GM12878 (cell line): ENCODE measurements around the gene CHMP4A. TPM values are rescaled to one million over a fixed set of nuclear protein-coding genes. Genes with fewer than 3 reads are reported as not detected.
A peak's percentile ranks its signal among the peaks of the same experiment; 100 is the strongest.

Experiments
- ATAC-seq: fragments of 200-7000 bp; cut with Tn5 transposase; 3 replicates; pipeline ENCODE4 v1.9.1; 2020; ENCODE audit warnings: mild to moderate bottlenecking, moderate library complexity
- BruUV-seq: library from RNA; stranded (reverse); fragments of 400-500 nt; replicated peaks from 2 replicates; lab custom pipeline; 2021; lab: Mats Ljungman, UMichigan
- CTCF ChIA-PET: fragments of 300-600 bp; sonication (Branson Sonifier 250); formaldehyde crosslinking; extraction: SDS; loops from one replicate; lab custom pipeline; 2021; ENCODE audit warnings: inconsistent platforms; lab: Yijun Ruan, JAX
- POLR2A ChIA-PET: fragments of 350-600 bp; formaldehyde crosslinking; extraction: SDS; loops from one replicate; lab custom pipeline; 2021; ENCODE audit warnings: inconsistent platforms; lab: Charles Lee
- RAD21 ChIA-PET: fragments of 300-600 bp; sonication (Branson Sonifier 250); formaldehyde crosslinking; loops from one replicate; lab custom pipeline; 2023; ENCODE audit warnings: antibody characterized with exemption; ENCODE audit not compliant: unreplicated experiment; lab: Charles Lee
- SMC1A ChIA-PET: fragments of 300-600 bp; sonication (Branson Sonifier 250); formaldehyde crosslinking; loops from one replicate; lab custom pipeline; 2023; ENCODE audit not compliant: unreplicated experiment, uncharacterized antibody; lab: Charles Lee
- DNase-seq: peaks from one replicate; pipeline ENCODE4 v3.0.0-alpha.2; 2011; ENCODE audit warnings: low read depth, low spot score
- FAIRE-seq: peaks from 3 replicates; lab custom pipeline; 2011; peaks lifted over from hg19 to GRCh38; lab: Jason Lieb, UNC
- H2AFZ ChIP-seq: 2 replicates; pipeline ENCODE4 v1.6.0; 2011; ENCODE audit warnings: low read depth, low read length, control low read depth; ENCODE audit not compliant: control insufficient read depth
- H3K27ac ChIP-seq: 2 replicates; pipeline ENCODE4 v1.5.1; 2011; ENCODE audit warnings: control low read depth; ENCODE audit not compliant: control insufficient read depth, insufficient read depth
- H3K27me3 ChIP-seq, 2 experiments: replicated peaks in 1 of 2; 2 replicates each; pipeline versions ENCODE4 v1.6.0 to v1.6.1; 2011; ENCODE audit warnings: low read length in 1 of 2; ENCODE audit not compliant: control insufficient read depth in 2 of 2, insufficient read depth in 2 of 2
- H3K36me3 ChIP-seq, 2 experiments: 2 replicates each; pipeline ENCODE4 v1.5.1; 2011; ENCODE audit warnings: low read length in 1 of 2; ENCODE audit not compliant: control insufficient read depth in 2 of 2, insufficient read depth in 2 of 2
- H3K4me1 ChIP-seq: 2 replicates; pipeline ENCODE4 v1.6.1; 2011; ENCODE audit warnings: mild to moderate bottlenecking, low read length, moderate library complexity, mixed read lengths; ENCODE audit not compliant: control insufficient read depth, insufficient read depth
- H3K4me2 ChIP-seq: 2 replicates; pipeline ENCODE4 v1.6.0; 2011; ENCODE audit warnings: control low read depth; ENCODE audit not compliant: control insufficient read depth, insufficient read depth
- H3K4me3 ChIP-seq: fragments of 200-600 bp; sonication (generic); 2 replicates; pipeline ENCODE4 v1.5.1; 2016
- H3K79me2 ChIP-seq: 2 replicates; pipeline ENCODE4 v1.6.0; 2011; ENCODE audit warnings: low read length; ENCODE audit not compliant: control insufficient read depth, insufficient read depth
- H3K9ac ChIP-seq: 2 replicates; pipeline ENCODE4 v1.8.0; 2011; ENCODE audit warnings: low read length, control low read depth, mixed read lengths; ENCODE audit not compliant: control insufficient read depth, insufficient read depth
- H3K9me3 ChIP-seq: replicated peaks from 3 replicates; pipeline ENCODE4 v1.5.1; 2011; ENCODE audit warnings: mild to moderate bottlenecking, low read length; ENCODE audit not compliant: control insufficient read depth, insufficient read depth
- H4K20me1 ChIP-seq: 2 replicates; pipeline ENCODE4 v1.6.0; 2011; ENCODE audit not compliant: control insufficient read depth, insufficient read depth
- ATF7 ChIP-seq: fragments of 450-650 bp; IDR thresholded peaks from 2 replicates; pipeline ENCODE4 v1.6.1; 2016; ENCODE audit warnings: low read depth, mild to moderate bottlenecking
- CBX5 ChIP-seq: sonication (generic); IDR thresholded peaks from 2 replicates; pipeline ENCODE4 v1.6.1; 2016; ENCODE audit warnings: low read depth, moderate library complexity, mild to moderate bottlenecking, inconsistent platforms
- E4F1 ChIP-seq: fragments of 450-650 bp; IDR thresholded peaks from 2 replicates; pipeline ENCODE4 v1.6.1; 2018; ENCODE audit warnings: borderline replicate concordance, mild to moderate bottlenecking; ENCODE audit not compliant: partially characterized antibody
- ETV6 ChIP-seq, 2 experiments: fragments of 450-650 bp in 1 of 2; IDR thresholded peaks in 1 of 2; conservative IDR thresholded peaks in 1 of 2; 2 replicates each; pipeline ENCODE4 v1.6.1; 2014; ENCODE audit warnings: antibody characterized with exemption in 1 of 2, borderline replicate concordance in 1 of 2, low read depth in 1 of 2, mild to moderate bottlenecking in 1 of 2, moderate library complexity in 1 of 2
- IRF5 ChIP-seq: fragments of 450-650 bp; IDR thresholded peaks from 2 replicates; pipeline ENCODE4 v1.6.1; 2017; ENCODE audit warnings: borderline replicate concordance
- KAT2A ChIP-seq: conservative IDR thresholded peaks from 2 replicates; pipeline ENCODE4 v1.6.1; 2011; ENCODE audit warnings: low read depth, low read length; ENCODE audit not compliant: control insufficient read depth
- NRF1 ChIP-seq: conservative IDR thresholded peaks from 2 replicates; pipeline ENCODE4 v1.6.1; 2011; ENCODE audit warnings: mild to moderate bottlenecking, low read depth, low read length, improper control_type of control experiment
- RUNX3 ChIP-seq: IDR thresholded peaks from 2 replicates; pipeline ENCODE4 v1.6.1; 2012; ENCODE audit warnings: low read length, inconsistent platforms
- SMAD5 ChIP-seq: IDR thresholded peaks from 2 replicates; pipeline ENCODE4 v1.6.1; 2016; ENCODE audit warnings: antibody characterized with exemption, low read depth
- SREBF1 ChIP-seq: IDR thresholded peaks from 2 replicates; pipeline ENCODE4 v1.6.1; 2012; ENCODE audit warnings: mild to moderate bottlenecking, low read length
- SUZ12 ChIP-seq: fragments of 200-600 bp; sonication (generic); IDR thresholded peaks from one replicate; pipeline ENCODE4 v1.6.1; 2018; ENCODE audit warnings: antibody characterized with exemption, mild to moderate bottlenecking; ENCODE audit not compliant: unreplicated experiment
- TCF7 ChIP-seq: IDR thresholded peaks from 2 replicates; pipeline ENCODE4 v1.6.1; 2014; ENCODE audit warnings: antibody characterized with exemption, borderline replicate concordance
- USF2 ChIP-seq: IDR thresholded peaks from 2 replicates; pipeline ENCODE4 v1.6.1; 2011; ENCODE audit warnings: low read depth, low read length, improper control_type of control experiment, borderline replicate concordance
- ZSCAN29 ChIP-seq: fragments of 450-650 bp; IDR thresholded peaks from 2 replicates; pipeline ENCODE4 v1.6.1; 2017; ENCODE audit warnings: mild to moderate bottlenecking, moderate library complexity
- WGBS: methylation state at CpG from one replicate; pipeline ENCODE4 v1.1.6; 2016; ENCODE audit warnings: low lambda C conversion rate; ENCODE audit not compliant: insufficient replicate concordance, insufficient coverage; ENCODE audit errors: missing lambda C conversion rate; 5-methylcytosine and 5-hydroxymethylcytosine counted together
- in situ Hi-C: fragments of 300-500 bp; cut with MboI; formaldehyde crosslinking; loops from 9 replicates; pipeline ENCODE4 v1.14.3; 2018; ENCODE audit warnings: mixed read lengths
- intact Hi-C: fragments of 100-400 bp; cut with micrococcal nuclease; formaldehyde crosslinking; loops from one replicate; pipeline ENCODE4 v1.14.2; 2022; ENCODE audit not compliant: unreplicated experiment
- polyA plus RNA-seq, 11 experiments: library from polyadenylated mRNA; depleted of rRNA in 4 of 11; unstranded in 6 of 11; stranded (reverse) in 5 of 11; fragments of >200 nt; fragmentation: Nextera tagmentation in 4 of 11; fragmentation: Illumina TruSeq in 1 of 11; extraction: Ambion mirVana in 4 of 11; extraction: Trizol in 1 of 11; gene quantifications; 1 replicate in 1 of 11; 2 replicates in 10 of 11; pipeline versions ENCODE4 v1.2.1 to v1.2.3, GENCODE V29; 2011 to 2016; ENCODE audit warnings: inconsistent platforms in 2 of 11, missing spikeins in 2 of 11, low read depth in 1 of 11
- total RNA-seq, 4 experiments: library from RNA; depleted of rRNA in 3 of 4; stranded (reverse); fragments of >200 nt in 3 of 4; fragmentation: Illumina TruSeq in 1 of 4; extraction: Trizol in 1 of 4; gene quantifications; 2 replicates each; pipeline versions ENCODE4 v1.2.1 to v1.2.3, GENCODE V29; 2013 to 2021

The CHMP4A gene
- total and polyA plus RNA-seq, 10 of the 15 experiments (the other 5 are each of a cell fraction or from before 2014, with no cell fraction given): 35.5 to 151 (median 84.7) TPM

GRCh38 chr14:24233538-24233866, 20.2 kb upstream of the CHMP4A start (continued):
- TF ChIP-seq E4F1: no peak
- no peak for TF ChIP-seq SUZ12
- TF ChIP-seq SREBF1: no peak

- ChIA-PET RAD21 (interaction anchor here (2.3 kb wide), 1 partner anchor 9 kb away, joined by 13 read pairs; the partner anchor contains the start of gene TINF2), CTCF (interaction anchor here (1.1 to 3.0 kb wide), 6 partner anchors 10 to 101 kb away, joined by 3 to 12 read pairs (median 4); partner anchors contain the start of genes CIDEB, MDP1 and TINF2), POLR2A (interaction anchor here (0.6 to 2.1 kb wide), 3 partner anchors 9 to 36 kb away, joined by 3 to 15 read pairs (median 4); partner anchors contain the start of gene TINF2), SMC1A (interaction anchor here (0.9 to 2.8 kb wide), 4 partner anchors 9 to 14 kb away, joined by 4 to 12 read pairs (median 5); partner anchors contain the start of gene TINF2)
- Histone ChIP-seq H3K36me3 (peaks cover 2 to 25% of the 10 kb centered on the region in 2 experiments), H2AFZ (peak within 1 kb of the TSS; percentile 91), H3K79me2 (peaks cover 35% of the 10 kb centered on the region), H3K27me3 (no peaks in the 10 kb centered on the region), H3K4me3 (peak within 1 kb of the TSS; percentile 87), H4K20me1 (no peaks in the 10 kb centered on the region), H3K4me1 (peaks cover 14% of the 10 kb centered on the region), H3K27ac (peak within 1 kb of the TSS; percentile 84), H3K4me2 (peak within 1 kb of the TSS; percentile 97), H3K9me3 (no peaks in the 10 kb centered on the region), H3K9ac (peak within 1 kb of the TSS; percentile 92)
- TSS peak; percentile 79 for BruUV-seq
- in situ Hi-C loops: no loop called here
- FAIRE-seq (peak; percentile 83), DNase-seq (no peak), ATAC-seq (peak; percentile 79)
- intact Hi-C loops: loop anchor here (1.0 kb wide), 2 partner anchors 9 to 20 kb away; partner anchors contain the start of genes CHMP4A and TINF2
- WGBS: under 1% methylated on average over 38 of the region's 38 CpGs
- TF ChIP-seq USF2 (no peak), CBX5 (no peak), TCF7 (no peak), ETV6 (conservative IDR thresholded peaks at IDR 0.05 in 1 of 2, IDR thresholded peaks at IDR 0.05 in 1 of 2; ENCODE audit: borderline replicate concordance in 1 of 2, low read depth in 1 of 2) (0 out of 4 replicates have a peak, but pooled peaks of 1 of the 2 experiments have one; percentile 17), ZSCAN29 (no peak), RUNX3 (0 out of 2 replicates have a peak, but pooled peaks have one; percentile 16), IRF5 (no peak), ATF7 (0 out of 2 replicates have a peak, but pooled peaks have one; percentile 44), KAT2A (no peak), NRF1 (no peak), SUZ12 (no peak), SMAD5 (no peak)
These were observed 19.6 kb upstream of the CHMP4A start, which contains the start of gene GMPR2 for GRCh38 chr14:24232645-24233537. TSS of gene GMPR2 (plus strand) at chr14:24232929. CDS start at chr14:24233254, 325 bp downstream.
